HCT116 (cell line): Measurements from ENCODE around the gene CD300LD. TPM values are rescaled to one million over a fixed set of nuclear protein-coding genes. Genes with fewer than 3 reads are reported as not detected.

Experiments
- ATAC-seq: fragments of 200-7000 bp; cut with Tn5 transposase; 2 replicates; pipeline ENCODE4 v1.9.1; 2020; ENCODE audit warnings: mild to moderate bottlenecking, moderate library complexity
- BruUV-seq: library from RNA; stranded (reverse); fragments of 400-500 nt; replicated peaks from 2 replicates; lab custom pipeline; 2021; lab: Mats Ljungman, UMichigan
- CTCF ChIA-PET: fragments of 300-600 bp; sonication (Branson Sonifier 250); formaldehyde crosslinking; loops from one replicate; lab custom pipeline; 2021; ENCODE audit warnings: antibody characterized with exemption; lab: Charles Lee
- POLR2A ChIA-PET: fragments of 300-600, 350-600 bp; sonication (Branson Sonifier 250); formaldehyde crosslinking; loops from one replicate; lab custom pipeline; 2021; ENCODE audit warnings: antibody characterized with exemption; lab: Charles Lee
- RAD21 ChIA-PET, 2 experiments: fragments of 300-600 bp; sonication (Branson Sonifier 250); formaldehyde crosslinking; loops; one replicate each; lab custom pipeline; 2023; ENCODE audit warnings: low total read pairs in 2 of 2; ENCODE audit not compliant: uncharacterized antibody in 2 of 2, unreplicated experiment in 2 of 2, low non-redundant PET in 1 of 2; lab: Charles Lee
- DNase-seq: peaks from one replicate; pipeline ENCODE4 v3.0.0-alpha.2; 2010; ENCODE audit warnings: low read depth, low spot score
- H2AFZ ChIP-seq: fragments of 200-600 bp; shearing (Covaris generic), sonication (generic); 2 replicates; pipeline ENCODE4 v1.6.1; 2017; ENCODE audit warnings: low read depth, mixed run types, mixed read lengths, antibody characterized with exemption, low read length; ENCODE audit not compliant: poor library complexity, severe bottlenecking
- H3K27ac ChIP-seq: 2 replicates; pipeline ENCODE4 v1.5.1; 2012; ENCODE audit warnings: low read depth, low read length
- H3K27me3 ChIP-seq: fragments of 200-600 bp; sonication (generic); 2 replicates; pipeline ENCODE4 v1.6.1; 2016; ENCODE audit warnings: mixed run types, low read length, mixed read lengths; ENCODE audit not compliant: insufficient read depth
- H3K36me3 ChIP-seq, 2 experiments: fragments of 200-500 bp in 1 of 2; fragments of 200-600 bp in 1 of 2; sonication (Bioruptor generic) in 1 of 2; sonication (generic) in 1 of 2; 2 replicates each; pipeline versions ENCODE4 v1.5.1 to v1.6.1; 2014 to 2016; ENCODE audit warnings: low read length in 2 of 2, inconsistent platforms in 1 of 2, mixed read lengths in 1 of 2, mixed run types in 1 of 2; ENCODE audit not compliant: insufficient read depth in 2 of 2, control insufficient read depth in 1 of 2
- H3K4me1 ChIP-seq, 2 experiments: fragments of 200-600 bp in 1 of 2; sonication (generic) in 1 of 2; 2 replicates each; pipeline versions ENCODE4 v1.5.1 to v1.6.1; 2012 to 2017; ENCODE audit warnings: low read length in 2 of 2, inconsistent platforms in 1 of 2, mild to moderate bottlenecking in 1 of 2, mixed read lengths in 1 of 2, mixed run types in 1 of 2, moderate library complexity in 1 of 2; ENCODE audit not compliant: insufficient read depth in 2 of 2, control insufficient read depth in 1 of 2
- H3K4me2 ChIP-seq: fragments of 200-600 bp; sonication (generic); 2 replicates; pipeline ENCODE4 v1.6.1; 2017; ENCODE audit warnings: mixed run types, low read length, mixed read lengths
- H3K4me3 ChIP-seq, 2 experiments: fragments of 200-600 bp in 1 of 2; sonication (generic) in 1 of 2; replicated peaks in 1 of 2; 2 replicates each; pipeline ENCODE4 v1.5.1; 2011 to 2016; ENCODE audit warnings: low read length in 2 of 2, control low read depth in 1 of 2, low read depth in 1 of 2, mild to moderate bottlenecking in 1 of 2, mixed read lengths in 1 of 2, mixed run types in 1 of 2
- H3K79me2 ChIP-seq: fragments of 200-600 bp; sonication (generic); 2 replicates; pipeline ENCODE4 v1.6.1; 2017; ENCODE audit warnings: mild to moderate bottlenecking, mixed run types, low read length, moderate library complexity, mixed read lengths; ENCODE audit not compliant: insufficient read depth
- H3K9ac ChIP-seq: fragments of 200-600 bp; sonication (generic); 2 replicates; pipeline ENCODE4 v1.6.1; 2016; ENCODE audit warnings: low read length, mixed read lengths
- H3K9me2 ChIP-seq: fragments of 200-600 bp; sonication (generic), shearing (Covaris generic); 2 replicates; pipeline ENCODE4 v1.6.1; 2017; ENCODE audit warnings: mixed run types, mild to moderate bottlenecking, moderate library complexity; ENCODE audit not compliant: insufficient read depth
- H3K9me3 ChIP-seq, 2 experiments: fragments of 200-500 bp in 1 of 2; fragments of 200-600 bp in 1 of 2; sonication (Bioruptor generic) in 1 of 2; sonication (generic) in 1 of 2; 2 replicates each; pipeline ENCODE4 v1.6.1; 2014 to 2017; ENCODE audit warnings: low read length in 2 of 2, mixed read lengths in 2 of 2, inconsistent platforms in 1 of 2, low read depth in 1 of 2, mild to moderate bottlenecking in 1 of 2, mixed run types in 1 of 2, moderate library complexity in 1 of 2; ENCODE audit not compliant: control insufficient read depth in 1 of 2, insufficient read depth in 1 of 2
- H4K20me1 ChIP-seq: fragments of 200-600 bp; sonication (generic), shearing (Covaris generic); 2 replicates; pipeline ENCODE4 v1.6.1; 2017; ENCODE audit warnings: mixed run types, mild to moderate bottlenecking, moderate library complexity; ENCODE audit not compliant: insufficient read depth
- CEBPB ChIP-seq: IDR thresholded peaks from 2 replicates; pipeline ENCODE4 v1.6.1; 2012; ENCODE audit warnings: low read depth
- ELF1 ChIP-seq: IDR thresholded peaks from 2 replicates; pipeline ENCODE4 v1.6.1; 2012; ENCODE audit warnings: low read depth, borderline replicate concordance
- EZH2 ChIP-seq: fragments of 200-600 bp; sonication (generic); IDR thresholded peaks from 2 replicates; pipeline ENCODE4 v1.6.1; 2017; ENCODE audit warnings: antibody characterized with exemption, mixed run types
- POLR2A ChIP-seq: IDR thresholded peaks from 2 replicates; pipeline ENCODE4 v1.7.0; 2011; ENCODE audit warnings: borderline replicate concordance; ENCODE audit not compliant: insufficient read depth, insufficient read length; ENCODE audit errors: extremely low read depth
- POLR2AphosphoS5 ChIP-seq: IDR thresholded peaks from 2 replicates; pipeline ENCODE4 v1.6.1; 2011; ENCODE audit warnings: mild to moderate bottlenecking, low read depth, low read length, moderate library complexity
- SIN3A ChIP-seq: IDR thresholded peaks from 2 replicates; pipeline ENCODE4 v1.6.1; 2012; ENCODE audit warnings: low read depth
- TCF7L2 ChIP-seq: IDR thresholded peaks from 2 replicates; pipeline ENCODE4 v1.7.0; 2011; ENCODE audit warnings: borderline replicate concordance, inconsistent platforms; ENCODE audit not compliant: insufficient read depth, insufficient read length; ENCODE audit errors: extremely low read depth
- ZBTB33 ChIP-seq: IDR thresholded peaks from 2 replicates; pipeline ENCODE4 v1.6.1; 2011; ENCODE audit warnings: mild to moderate bottlenecking, low read length, moderate library complexity; ENCODE audit not compliant: insufficient replicate concordance; ENCODE audit errors: extremely low read depth
- intact Hi-C: fragments of 100-400 bp; cut with micrococcal nuclease; formaldehyde crosslinking; loops from 2 replicates; pipeline ENCODE4 v1.10.0; 2022
- total RNA-seq: library from RNA; stranded (reverse); gene quantifications from one replicate; pipeline ENCODE4 v1.2.1, GENCODE V29; 2021; ENCODE audit not compliant: unreplicated experiment

The CD300LD gene
- total RNA-seq, 1 experiment from 2014 or later, result not detected

GRCh38 chr17:74565126-74565525, 27.0 kb downstream of the CD300LD start:
- peaks cover 14 to 22% of the 10 kb centered on the region in 2 experiments for H3K4me1 ChIP-seq
- H3K4me2 ChIP-seq, result no peak overlapping the region
- no peak overlapping the region for H2AFZ ChIP-seq
- H3K4me3 ChIP-seq, result no peak overlapping the region
- H3K9me3 ChIP-seq, result no peaks in the 10 kb centered on the region
- DNase-seq, result no peak
- no peak overlapping the region for H3K27ac ChIP-seq
- RAD21 ChIA-PET, result no interaction called here
- intact Hi-C loops, result no loop called here
- no peak for ATAC-seq
- BruUV-seq, result no TSS peak
- H3K79me2 ChIP-seq, result no peaks in the 10 kb centered on the region
- TF ChIP-seq EZH2, result no peak
- no peak for TF ChIP-seq ELF1
- no peak for TF ChIP-seq POLR2AphosphoS5
- TF ChIP-seq POLR2A, result no peak
- TF ChIP-seq CEBPB, result no peak
- no peak for TF ChIP-seq ZBTB33
- TF ChIP-seq TCF7L2, result no peak
- TF ChIP-seq SIN3A, result no peak
- no peak overlapping the region for H3K9ac ChIP-seq
- POLR2A ChIA-PET, result no interaction called here
- no peaks in the 10 kb centered on the region for H4K20me1 ChIP-seq
- no peaks in the 10 kb centered on the region for H3K9me2 ChIP-seq
- CTCF ChIA-PET, result interaction anchor here (0.6 to 4.0 kb wide), 8 partner anchors 8 to 206 kb away, joined by 3 to 36 read pairs (median 9); partner anchors contain the start of gene RAB37
- peaks cover 16% of the 10 kb centered on the region; the same call in 1 of the 2 replicates for H3K27me3 ChIP-seq
- H3K36me3 ChIP-seq, result no peaks in the 10 kb centered on the region
